T-helper 2 cell treated with Interferon-gamma antibody and Interleukin-4, amounts not matched to agents 100 ng/mL and 5 ng/mL, for 36 hours (primary cell): Measurements from ENCODE around the gene PTPRC. TPM values are rescaled to one million over a fixed set of nuclear protein-coding genes. Genes with fewer than 3 reads are reported as not detected.

Experiments
- intact Hi-C: fragments of 100-400 bp; cut with micrococcal nuclease; formaldehyde crosslinking; loops from one replicate; pipeline ENCODE4 v1.15.1; 2023
- total RNA-seq: library from RNA; stranded (reverse); gene quantifications from 2 replicates; pipeline ENCODE4 v1.2.3, GENCODE V29; 2022

PTPRC gene
- total RNA-seq, 1 donor from 2014 or later = 552 TPM

GRCh38 chr1:198667807-198668206, 29.0 kb downstream of the PTPRC start:
- intact Hi-C loops = loop anchor here (2.0 kb wide), 1 partner anchor 15 kb away; no protein-coding TSS in a partner anchor

GRCh38 chr1:198669023-198669698, 30.3 kb downstream of the PTPRC start:
- intact Hi-C loops = loop anchor here (1.0 to 2.0 kb wide), 4 partner anchors 8 to 16 kb away; no protein-coding TSS in a partner anchor

DNA sequence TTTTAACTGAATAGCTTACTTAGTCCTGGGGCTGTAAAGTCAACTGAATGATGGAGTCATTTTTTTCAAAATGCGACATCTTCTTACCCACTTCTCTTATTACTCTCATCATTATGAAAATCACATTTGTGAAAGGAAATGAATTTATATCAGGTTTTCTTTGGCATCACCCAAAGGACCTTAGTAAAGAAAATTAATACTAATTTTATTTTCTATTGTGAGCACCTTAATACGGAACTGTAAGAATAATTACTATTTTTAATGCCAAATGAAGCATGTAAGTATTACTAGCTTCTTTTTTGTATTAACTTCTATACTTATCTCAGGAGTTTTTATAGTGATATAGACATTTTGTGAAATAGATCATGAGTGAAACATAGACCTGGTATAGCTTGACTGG, 30.9 kb downstream of the PTPRC start:
- intact Hi-C loops = loop anchor here (1.0 to 2.0 kb wide), 4 partner anchors 8 to 17 kb away; no protein-coding TSS in a partner anchor

DNA sequence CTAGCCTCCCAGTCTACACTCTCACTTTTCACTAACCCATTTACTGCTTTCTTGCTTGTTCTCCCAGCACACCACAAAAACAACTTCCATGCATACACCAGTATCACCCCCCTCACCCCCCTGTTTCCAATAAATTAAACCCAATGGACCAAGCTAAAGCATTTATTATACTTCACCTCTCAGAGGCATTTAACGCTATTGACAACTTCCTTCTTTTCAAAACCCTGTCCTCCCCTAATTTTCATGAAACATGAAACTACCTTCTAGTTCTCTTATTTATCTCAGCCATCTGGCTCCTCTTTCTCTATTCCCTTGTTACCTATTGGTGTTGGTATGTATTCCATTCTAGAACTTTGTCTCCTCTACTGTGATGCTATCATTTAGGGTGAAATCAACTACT, 32.3 kb downstream of the PTPRC start:
- intact Hi-C loops = no loop called here

GRCh38 chr1:198672124-198672523, 33.3 kb downstream of the PTPRC start:
- intact Hi-C loops = no loop called here

DNA sequence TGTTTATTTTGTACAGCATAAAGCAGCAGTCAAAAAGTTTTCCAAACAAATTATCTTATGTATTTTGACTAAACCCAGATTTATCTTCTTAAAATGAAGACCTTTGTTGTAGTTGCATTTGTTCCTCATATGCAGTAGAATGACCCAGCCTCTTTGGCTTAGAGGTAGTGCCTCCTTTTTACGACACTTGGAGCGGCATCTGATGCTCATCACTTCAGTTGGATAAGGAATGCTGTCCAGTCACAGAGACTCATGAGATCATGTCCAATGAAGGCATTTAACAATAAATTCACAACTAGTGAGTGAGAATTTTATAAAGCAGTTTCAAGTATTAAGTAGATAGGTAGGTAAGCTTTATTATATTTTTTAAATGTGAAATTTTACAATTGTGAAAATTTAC, 35.2 kb downstream of the PTPRC start:
- intact Hi-C loops = no loop called here

- intact Hi-C loops = no loop called here
Measured at GRCh38 chr1:198676253-198676652, 37.4 kb downstream of the PTPRC start.

- intact Hi-C loops = no loop called here
Measured at GRCh38 chr1:198677027-198677426, 38.2 kb downstream of the PTPRC start.

GRCh38 chr1:198677871-198678270, 39.0 kb downstream of the PTPRC start:
- intact Hi-C loops = no loop called here

- intact Hi-C loops = no loop called here
Measured at GRCh38 chr1:198678301-198678836, 39.5 kb downstream of the PTPRC start.

DNA sequence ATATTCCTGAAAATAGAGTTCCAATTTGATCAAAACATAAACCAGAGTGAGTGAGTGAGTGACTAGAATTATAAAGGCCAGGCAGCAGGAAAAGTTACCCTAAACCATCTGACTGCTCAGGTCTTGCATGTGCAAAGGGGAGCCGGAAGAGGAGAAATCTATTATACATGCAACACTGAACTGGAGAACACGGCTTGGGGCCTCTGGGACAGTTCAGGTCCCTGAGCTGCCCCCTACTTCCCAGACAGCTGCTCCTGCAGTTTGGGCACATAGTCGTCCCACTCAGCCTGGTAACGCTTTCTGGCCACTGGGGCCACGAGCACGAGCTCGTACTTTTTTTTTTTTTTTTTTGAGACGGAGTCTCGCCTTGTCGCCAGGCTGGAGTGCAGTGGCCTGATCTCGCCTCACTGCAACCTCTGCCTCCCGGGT, 40.1 kb downstream of the PTPRC start:
- intact Hi-C loops = no loop called here

- intact Hi-C loops = loop anchor here (5.0 to 10.0 kb wide), 4 partner anchors 325 to 595 kb away; no protein-coding TSS in a partner anchor
Measured at GRCh38 chr1:198679535-198680173, 40.8 kb downstream of the PTPRC start.

GRCh38 chr1:198680174-198680875, 41.5 kb downstream of the PTPRC start:
- intact Hi-C loops = loop anchor here (5.0 to 10.0 kb wide), 4 partner anchors 326 to 596 kb away; no protein-coding TSS in a partner anchor

- intact Hi-C loops = loop anchor here (1.0 to 10.0 kb wide), 7 partner anchors 12 to 596 kb away; partner anchors contain the start of gene PTPRC
Measured at GRCh38 chr1:198681252-198681651, 42.4 kb downstream of the PTPRC start.

- intact Hi-C loops = loop anchor here (1.0 to 10.0 kb wide), 11 partner anchors 13 to 597 kb away; partner anchors contain the start of gene PTPRC
Measured at GRCh38 chr1:198681831-198682759, 43.3 kb downstream of the PTPRC start.

GRCh38 chr1:198682850-198683249, 44.0 kb downstream of the PTPRC start:
- intact Hi-C loops = loop anchor here (1.0 to 10.0 kb wide), 8 partner anchors 62 to 598 kb away; no protein-coding TSS in a partner anchor

- intact Hi-C loops = loop anchor here (2.0 to 10.0 kb wide), 6 partner anchors 251 to 599 kb away; no protein-coding TSS in a partner anchor
Measured at GRCh38 chr1:198683449-198683848, 44.6 kb downstream of the PTPRC start.

- intact Hi-C loops = loop anchor here (1.0 to 10.0 kb wide), 5 partner anchors 163 to 601 kb away; no protein-coding TSS in a partner anchor
Measured at GRCh38 chr1:198686069-198686728, 47.4 kb downstream of the PTPRC start.

GRCh38 chr1:198687429-198687828, 48.6 kb downstream of the PTPRC start:
- intact Hi-C loops = loop anchor here (5.0 to 10.0 kb wide), 4 partner anchors 220 to 603 kb away; no protein-coding TSS in a partner anchor
